DMS53 treated with DMSO at 0.1 percent for 48 hours (cell line): ENCODE measurements around the gene BUB3.

ENCODE experiments used
- DNase-seq: peaks from one replicate; lab custom pipeline; 2025; ENCODE audit not compliant: unreplicated experiment; lab: John Stamatoyannopoulos, UW

Gene BUB3

GRCh38 chr10:123140983-123141390 is 13.2 kb upstream of the BUB3 start:
- DNase-seq: no peak

- no peak for DNase-seq
Observed at GRCh38 chr10:123141791-123142700, 12.2 kb upstream of the BUB3 start.

DNA sequence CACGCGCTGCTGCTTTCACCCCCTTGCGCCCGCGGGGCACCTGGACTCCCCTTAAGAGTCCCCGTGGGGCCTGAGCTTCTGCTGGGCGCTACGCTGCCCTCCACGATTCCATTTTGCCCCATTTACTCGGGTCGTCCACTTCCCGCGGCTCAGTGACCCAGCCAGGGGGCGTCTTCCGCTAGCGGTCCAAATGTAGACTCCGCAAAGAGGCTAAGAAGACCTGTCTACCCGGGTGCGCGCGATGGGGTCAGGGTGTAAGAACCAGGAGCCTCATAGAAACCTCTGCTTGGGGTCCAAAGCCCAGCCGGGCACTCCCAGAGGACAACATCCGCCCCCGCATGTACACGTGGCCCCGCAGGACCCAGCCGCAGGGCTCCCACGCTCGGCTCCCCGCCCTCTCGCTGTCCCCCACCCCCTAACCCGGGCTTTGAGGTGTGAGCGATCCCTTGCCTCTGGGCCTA is 11.5 kb upstream of the BUB3 start:
- DNase-seq: no peak

DNA sequence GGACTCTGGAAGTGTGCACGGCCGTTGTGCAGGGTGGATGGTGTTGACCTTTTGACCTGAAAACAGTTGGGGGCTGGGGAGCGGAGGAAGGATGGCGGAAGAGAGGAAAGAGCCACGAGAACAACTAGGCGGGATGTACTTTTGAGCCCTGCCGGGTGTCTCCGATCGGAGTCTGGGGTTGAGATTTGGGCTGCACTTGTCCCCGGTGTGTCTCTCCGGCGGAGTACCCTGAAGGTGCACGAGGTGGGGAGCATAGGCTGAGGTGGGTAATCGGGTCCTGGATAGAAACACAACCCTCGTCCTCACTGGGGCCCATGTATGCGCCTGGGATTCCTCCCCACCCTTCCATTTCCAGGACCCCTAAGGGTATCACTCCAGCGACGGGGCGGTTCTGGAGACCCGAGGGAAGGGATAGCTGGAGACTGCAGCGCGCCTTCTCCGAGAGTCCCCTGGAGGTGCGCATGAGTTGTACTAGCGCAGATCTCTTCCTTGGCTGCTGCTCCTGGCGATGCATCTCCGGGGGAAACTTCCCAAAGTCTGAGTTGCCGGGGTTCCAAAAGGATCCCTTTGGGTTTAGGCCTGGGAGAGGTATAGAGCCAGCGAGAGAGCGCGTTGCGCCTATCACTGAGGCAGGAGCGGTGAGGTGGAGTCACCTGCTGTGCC is 10.9 kb upstream of the BUB3 start:
- DNase-seq: no peak

DNA sequence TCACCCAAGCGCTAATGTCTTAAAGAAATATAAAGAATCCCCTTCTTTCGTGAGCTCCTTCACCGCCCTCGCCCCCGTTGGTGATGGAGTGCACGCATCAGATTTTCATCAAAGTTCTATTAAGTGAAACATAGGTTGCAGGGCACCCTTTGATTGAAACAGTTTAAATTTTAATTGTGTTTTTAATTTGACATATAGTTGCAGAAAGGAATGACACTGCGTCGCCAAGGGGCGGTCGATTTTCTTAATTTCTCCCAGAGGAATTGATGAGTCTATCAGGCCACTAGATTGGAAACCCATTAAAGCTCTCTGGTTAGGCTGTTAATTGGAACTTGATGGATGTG is 10.4 kb upstream of the BUB3 start:
- no peak for DNase-seq

DNA sequence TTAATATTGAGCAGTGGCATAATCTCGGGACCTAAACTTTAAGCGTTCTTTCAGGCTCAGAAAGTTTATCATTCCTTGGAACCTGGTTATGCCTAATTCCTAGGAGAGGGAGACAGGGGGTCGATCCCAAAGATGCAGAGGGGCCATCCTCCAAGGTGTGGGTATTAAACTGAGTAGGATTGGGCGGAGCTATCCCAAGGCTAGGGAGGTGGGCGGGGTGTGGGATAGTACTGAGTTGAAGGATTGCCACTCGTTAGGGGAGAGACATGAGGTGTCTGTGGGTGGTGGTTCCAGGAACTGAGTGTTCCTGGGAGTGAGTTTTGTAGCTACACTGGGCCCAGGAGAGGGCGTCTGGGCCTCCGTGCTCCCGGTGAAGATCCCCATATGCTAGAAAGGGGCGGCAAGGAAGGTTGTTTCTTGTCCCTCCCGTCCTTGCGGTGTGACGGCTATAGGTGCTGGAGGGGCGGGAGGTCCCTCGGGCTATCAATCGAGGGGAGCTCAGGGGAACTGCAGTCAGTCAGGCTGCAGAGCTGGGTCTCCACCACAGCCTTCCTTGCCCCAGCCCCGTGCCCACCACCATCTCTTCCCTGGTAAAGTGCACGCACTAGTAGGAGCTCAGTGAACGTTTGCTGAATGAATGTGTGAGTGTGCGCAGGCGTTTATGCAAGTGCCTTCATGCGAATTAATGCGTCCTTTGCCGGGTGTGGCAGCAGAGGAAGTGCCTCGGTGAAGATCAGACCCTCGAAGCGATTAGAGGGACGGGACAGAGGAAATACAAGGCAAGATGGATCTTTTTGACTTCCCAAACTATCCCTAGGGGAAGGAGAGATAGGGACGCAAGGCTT is 9.3 kb upstream of the BUB3 start:
- no peak for DNase-seq

- no peak for DNase-seq
Observed at GRCh38 chr10:123145542-123146012, 8.6 kb upstream of the BUB3 start.

- DNase-seq: no peak
Observed at GRCh38 chr10:123146013-123146893, 7.9 kb upstream of the BUB3 start.

DNA sequence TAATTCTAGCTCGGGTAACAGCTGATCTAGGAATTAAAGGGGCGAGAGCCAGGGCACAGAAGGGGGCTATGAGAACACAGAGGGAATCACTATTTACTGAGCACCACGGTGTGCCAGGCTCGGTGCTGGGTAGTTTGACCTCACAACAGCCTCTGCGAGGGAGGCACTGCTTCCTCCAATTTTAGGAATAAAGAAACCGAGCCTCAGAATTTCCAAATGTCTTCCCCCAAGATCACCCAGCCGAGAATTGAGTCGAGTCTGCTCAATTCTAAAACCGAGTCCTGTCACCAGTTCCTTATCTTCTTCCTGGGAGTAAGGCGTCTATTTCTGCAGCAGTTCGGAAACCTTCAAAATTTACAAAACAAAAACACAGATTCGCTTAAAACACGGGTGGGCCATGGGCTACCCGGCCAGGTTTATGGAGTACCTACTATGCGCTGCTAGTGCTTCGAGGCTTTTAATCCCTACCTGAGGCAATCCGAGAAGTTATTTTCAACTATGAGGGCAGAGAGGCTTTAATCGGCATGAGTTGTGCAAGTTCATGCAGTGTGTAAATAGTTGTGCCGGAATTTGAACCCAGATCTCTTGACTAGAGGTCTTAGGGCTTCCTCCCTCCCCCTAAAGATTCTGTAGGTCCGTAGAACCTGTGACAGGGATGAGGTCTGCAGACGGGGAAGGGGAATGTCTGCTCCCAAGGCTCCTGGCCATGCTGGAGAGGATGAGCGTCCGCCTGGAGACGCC is 7.1 kb upstream of the BUB3 start:
- no peak for DNase-seq

DNA sequence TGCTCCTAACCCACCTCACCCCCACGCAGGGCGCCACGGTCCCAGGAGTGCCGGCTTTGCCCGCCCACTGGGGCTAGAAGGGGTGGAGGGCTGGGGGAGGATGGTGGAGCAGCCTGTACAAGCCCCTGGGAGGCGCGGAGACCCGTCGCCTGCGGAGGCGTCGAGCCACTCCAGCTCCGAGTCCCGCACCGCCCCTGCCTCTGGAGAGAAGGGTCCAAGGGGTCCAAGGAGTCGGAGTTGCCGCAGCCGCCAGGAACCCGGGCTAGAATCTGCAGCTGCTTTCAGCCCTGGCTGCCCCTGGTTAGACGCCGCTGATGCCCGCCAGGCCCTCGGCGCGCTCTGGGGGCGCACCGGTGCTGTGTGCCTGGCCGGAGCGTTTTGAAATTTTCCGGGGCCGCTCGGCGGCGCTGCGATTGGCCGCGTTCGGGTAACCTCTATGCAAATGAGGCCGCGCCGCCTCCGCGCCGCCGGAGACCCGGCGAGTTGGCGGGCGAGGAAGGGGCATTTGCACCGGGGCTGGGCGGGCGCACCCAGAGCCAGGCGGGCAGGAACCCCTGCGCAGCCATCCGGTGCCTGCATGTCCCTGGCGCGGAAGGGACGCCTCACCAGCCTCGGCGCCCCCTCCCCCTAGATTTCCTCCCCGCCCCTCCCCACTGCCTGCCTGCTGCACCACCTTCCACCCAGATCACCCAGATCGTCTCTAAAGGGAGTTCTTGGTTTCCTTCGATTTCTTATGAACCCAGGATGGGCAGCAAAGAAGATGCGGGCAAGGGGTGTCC is 6.4 kb upstream of the BUB3 start, which contains the start of gene HMX2:
Gene HMX2 (plus strand): TSS at position 502 of the 779 bp plus-strand sequence. CDS start 243 bp downstream, at position 745.
- DNase-seq: no peak

DNA sequence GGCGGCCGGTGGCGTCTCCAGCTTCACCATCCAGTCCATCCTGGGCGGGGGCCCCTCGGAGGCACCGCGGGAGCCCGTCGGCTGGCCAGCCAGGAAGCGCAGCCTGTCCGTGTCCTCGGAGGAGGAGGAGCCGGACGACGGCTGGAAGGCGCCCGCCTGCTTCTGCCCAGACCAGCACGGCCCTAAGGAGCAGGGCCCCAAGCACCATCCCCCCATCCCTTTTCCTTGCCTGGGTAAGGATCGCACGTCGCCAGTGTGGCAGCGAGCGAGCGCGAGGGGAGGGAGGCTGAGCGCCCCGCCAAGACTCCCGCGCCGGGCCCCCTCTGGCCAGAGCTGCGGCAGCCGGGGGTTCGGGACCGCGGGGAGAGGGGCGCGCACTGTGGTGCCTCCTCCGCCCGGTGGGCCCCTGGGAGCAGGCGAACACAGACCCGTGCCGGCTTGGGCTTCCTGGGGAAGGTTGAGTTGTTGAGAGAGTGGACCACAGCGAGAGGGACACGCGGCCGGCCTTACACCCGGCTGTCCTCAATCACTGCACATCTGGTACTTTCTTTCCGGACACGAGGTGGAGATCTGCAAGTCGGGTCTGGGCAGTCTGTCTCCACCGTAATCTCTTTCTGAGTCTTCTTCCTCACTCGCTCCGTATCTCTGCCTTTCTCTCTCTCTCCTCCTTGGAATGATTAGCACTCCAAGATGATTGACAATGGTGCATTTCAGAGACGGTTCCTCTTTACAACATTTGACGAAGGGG is 5.6 kb upstream of the BUB3 start:
- no peak for DNase-seq

- no peak for DNase-seq
Observed at GRCh38 chr10:123149162-123149567, 5.0 kb upstream of the BUB3 start.

DNA sequence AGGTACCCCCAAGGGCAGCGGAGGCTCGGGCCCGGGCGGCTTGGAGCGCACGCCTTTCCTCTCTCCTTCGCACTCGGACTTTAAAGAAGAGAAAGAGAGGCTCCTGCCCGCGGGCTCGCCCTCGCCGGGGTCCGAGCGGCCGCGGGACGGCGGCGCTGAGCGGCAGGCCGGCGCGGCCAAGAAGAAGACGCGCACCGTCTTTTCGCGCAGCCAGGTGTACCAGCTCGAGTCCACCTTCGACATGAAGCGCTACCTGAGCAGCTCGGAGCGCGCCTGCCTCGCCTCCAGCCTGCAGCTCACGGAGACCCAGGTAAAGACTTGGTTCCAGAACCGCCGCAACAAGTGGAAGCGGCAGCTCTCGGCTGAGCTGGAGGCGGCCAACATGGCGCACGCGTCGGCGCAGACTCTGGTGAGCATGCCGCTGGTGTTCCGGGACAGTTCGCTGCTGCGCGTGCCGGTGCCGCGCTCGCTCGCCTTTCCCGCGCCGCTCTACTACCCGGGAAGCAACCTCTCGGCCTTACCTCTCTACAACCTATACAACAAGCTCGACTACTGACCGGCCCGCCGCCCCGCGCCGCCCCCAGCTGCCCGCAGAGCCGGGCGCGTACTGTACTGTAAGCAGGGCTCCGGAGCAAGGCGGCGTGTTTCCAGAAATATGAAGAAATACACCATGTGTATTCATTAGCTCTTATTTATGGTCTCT is 4.5 kb upstream of the BUB3 start:
- DNase-seq: peak; percentile 48

DNA sequence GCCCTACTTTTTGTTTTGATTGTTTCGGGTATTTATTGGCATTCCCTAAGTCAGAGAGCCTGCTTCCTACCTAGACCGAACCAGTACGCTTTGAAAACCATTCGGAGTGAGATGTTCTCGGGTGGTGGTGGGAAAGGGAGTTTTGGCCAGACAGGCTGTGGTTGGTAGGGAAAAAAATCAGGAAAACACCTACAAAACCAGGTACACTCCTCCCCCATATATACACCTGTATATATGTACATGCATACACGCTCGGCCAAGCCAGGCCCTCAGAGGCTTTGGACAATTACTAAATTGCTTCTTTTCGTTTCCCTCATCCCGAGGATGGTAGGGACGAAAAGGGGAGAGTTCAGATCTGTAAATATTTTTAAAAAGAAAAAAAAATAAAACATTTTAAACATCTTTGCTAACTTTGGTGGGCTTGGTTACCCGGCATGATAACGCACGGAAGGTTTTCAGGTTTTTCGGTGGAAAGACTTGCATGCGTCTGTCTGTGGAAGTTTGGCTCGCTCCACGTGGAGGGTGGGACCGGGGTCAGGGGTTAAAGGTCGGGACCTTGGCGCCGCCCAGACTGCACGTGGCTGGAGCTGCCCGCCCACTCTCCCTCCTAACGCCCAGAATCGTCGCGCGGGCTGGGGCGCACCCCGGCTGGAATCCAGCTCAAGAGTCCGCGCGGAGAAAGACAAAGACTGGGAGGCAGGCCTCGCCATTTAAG is 3.8 kb upstream of the BUB3 start:
- peak; percentile 48 for DNase-seq

DNA sequence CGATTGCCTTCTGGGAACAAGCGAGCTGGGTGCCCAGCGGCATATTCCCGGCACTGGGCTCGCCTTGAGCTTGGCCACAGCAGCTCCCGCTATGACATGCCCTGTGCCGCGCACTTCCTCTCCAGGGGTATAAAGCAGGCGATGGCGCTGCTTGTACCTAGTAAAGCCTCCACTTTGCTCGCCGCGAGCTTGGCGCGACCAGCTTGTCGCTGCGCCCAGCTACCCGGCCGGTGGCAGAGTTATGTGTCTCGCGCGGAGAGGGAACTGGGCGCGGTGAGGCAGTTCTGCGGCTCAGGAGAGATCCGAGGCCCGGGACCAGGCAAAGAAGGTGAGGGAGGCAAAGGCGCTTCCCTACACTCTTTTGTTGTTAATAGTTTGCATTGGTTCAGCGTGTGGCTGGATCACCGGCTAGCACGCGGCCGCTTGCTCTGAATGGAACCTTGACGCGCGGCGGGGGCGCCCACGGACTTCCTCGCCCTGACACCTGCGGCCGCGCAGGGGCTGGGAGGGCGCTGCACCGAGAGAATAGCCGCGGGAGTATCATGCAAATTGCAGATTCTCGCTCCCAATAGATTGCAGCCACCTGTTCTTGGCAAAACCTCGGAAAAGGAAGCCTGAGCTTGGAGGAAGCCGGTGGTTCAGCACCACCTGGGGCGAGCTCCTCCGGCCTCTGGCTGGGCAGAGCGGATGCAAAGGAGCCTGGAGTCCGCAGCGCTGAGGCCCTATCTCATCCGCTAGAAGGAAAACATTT is 3.0 kb upstream of the BUB3 start:
- peak; percentile 64 for DNase-seq

- no peak for DNase-seq
Observed at GRCh38 chr10:123151737-123152135, 2.5 kb upstream of the BUB3 start.
